KOPT-K1 (cell line): ENCODE results near the gene DEDD.

Experiments used
- H3K27ac ChIP-seq: fragments of 200-600 bp; sonication (generic); 2 replicates; pipeline ENCODE4 v1.5.1; 2016; ENCODE audit warnings: antibody characterized with exemption, mild to moderate bottlenecking, low read depth, low read length; ENCODE audit not compliant: poor library complexity, severe bottlenecking
- H3K36me3 ChIP-seq: fragments of 200-600 bp; sonication (generic); 2 replicates; pipeline ENCODE4 v1.5.1; 2017; ENCODE audit warnings: antibody characterized with exemption, mild to moderate bottlenecking, low read length, moderate library complexity; ENCODE audit not compliant: insufficient read depth
- H3K9me3 ChIP-seq: fragments of 200-600 bp; sonication (generic); 2 replicates; pipeline ENCODE4 v1.5.1; 2017; ENCODE audit warnings: antibody characterized with exemption, low read length, mild to moderate bottlenecking; ENCODE audit not compliant: insufficient read depth, poor library complexity, severe bottlenecking

DEDD gene

GRCh38 chr1:161168906-161169305 is 36.4 kb upstream of the DEDD start:
- H3K36me3 ChIP-seq = peaks cover 61% of the 10 kb centered on the region
- H3K27ac ChIP-seq = no peak overlapping the region
- no peaks in the 10 kb centered on the region for H3K9me3 ChIP-seq

- peaks cover 61% of the 10 kb centered on the region for H3K36me3 ChIP-seq
Observed at GRCh38 chr1:161166669-161167548, 34.4 kb upstream of the DEDD start.

GRCh38 chr1:161165742-161166668 is 33.5 kb upstream of the DEDD start, which contains the start of gene PPOX:
Gene PPOX (plus strand): TSS chr1:161166426. CDS start chr1:161166848, 422 bp downstream.
- H3K9me3 ChIP-seq = no peaks in the 10 kb centered on the region
- peak within 1 kb of the TSS; percentile 71 for H3K27ac ChIP-seq
- H3K36me3 ChIP-seq = peaks cover 61% of the 10 kb centered on the region

More at GRCh38 chr1:161166669-161167548, 34.4 kb upstream of the DEDD start:
- Histone ChIP-seq H3K9me3 (no peaks in the 10 kb centered on the region), H3K27ac (peak overlapping the region; percentile 71)

DNA sequence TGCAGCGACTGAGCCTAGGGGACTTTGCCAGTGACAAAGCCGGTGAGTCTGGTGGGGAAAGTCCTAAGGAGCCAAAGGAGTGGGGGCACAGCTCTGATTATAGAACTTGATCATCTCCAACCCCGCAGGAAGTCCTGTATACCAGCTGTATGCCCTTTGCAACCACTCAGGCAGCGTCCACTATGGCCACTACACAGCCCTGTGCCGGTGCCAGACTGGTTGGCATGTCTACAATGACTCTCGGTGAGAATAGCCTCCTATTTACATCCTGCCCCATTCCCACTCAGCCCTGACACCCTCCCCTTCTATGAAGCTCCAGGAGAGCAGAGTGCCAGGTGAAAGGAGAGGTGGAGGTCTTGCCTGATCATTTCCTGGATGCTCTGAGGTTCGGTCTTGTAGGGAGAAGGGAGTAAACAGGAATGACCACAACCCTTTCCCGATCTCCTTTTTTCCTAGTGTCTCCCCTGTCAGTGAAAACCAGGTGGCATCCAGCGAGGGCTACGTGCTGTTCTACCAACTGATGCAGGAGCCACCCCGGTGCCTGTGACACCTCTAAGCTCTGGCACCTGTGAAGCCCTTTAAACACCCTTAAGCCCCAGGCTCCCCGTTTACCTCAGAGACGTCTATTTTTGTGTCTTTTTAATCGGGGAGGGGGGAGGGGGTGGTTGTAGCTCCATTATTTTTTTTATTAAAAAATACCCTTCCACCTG is 32.6 kb upstream of the DEDD start:
- Histone ChIP-seq H3K9me3 (no peaks in the 10 kb centered on the region), H3K36me3 (peaks cover 57% of the 10 kb centered on the region), H3K27ac (no peak overlapping the region)

GRCh38 chr1:161163793-161164192 is 31.3 kb upstream of the DEDD start:
- Histone ChIP-seq H3K9me3 (no peaks in the 10 kb centered on the region), H3K27ac (no peak overlapping the region), H3K36me3 (peaks cover 47% of the 10 kb centered on the region)

GRCh38 chr1:161162806-161163205 is 30.3 kb upstream of the DEDD start:
- Histone ChIP-seq H3K36me3 (peaks cover 57% of the 10 kb centered on the region), H3K9me3 (no peaks in the 10 kb centered on the region), H3K27ac (no peak overlapping the region)

DNA sequence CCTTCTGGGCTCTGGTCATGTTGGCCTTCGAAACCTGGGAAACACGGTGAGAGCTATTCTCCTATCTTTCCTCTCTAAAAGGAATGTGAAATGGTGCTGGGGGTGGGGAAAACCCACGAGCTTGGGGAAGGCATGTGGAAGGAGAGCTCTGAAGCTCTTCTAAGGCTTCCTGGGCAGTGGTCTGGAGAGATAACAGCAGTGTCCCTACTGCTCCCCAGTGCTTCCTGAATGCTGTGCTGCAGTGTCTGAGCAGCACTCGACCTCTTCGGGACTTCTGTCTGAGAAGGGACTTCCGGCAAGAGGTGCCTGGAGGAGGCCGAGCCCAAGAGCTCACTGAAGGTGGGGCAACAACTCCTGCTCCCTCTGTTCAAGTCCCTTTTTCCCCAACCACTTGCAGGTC is 29.6 kb upstream of the DEDD start:
- Histone ChIP-seq H3K36me3 (peaks cover 64% of the 10 kb centered on the region), H3K27ac (no peak overlapping the region), H3K9me3 (no peaks in the 10 kb centered on the region)

DNA sequence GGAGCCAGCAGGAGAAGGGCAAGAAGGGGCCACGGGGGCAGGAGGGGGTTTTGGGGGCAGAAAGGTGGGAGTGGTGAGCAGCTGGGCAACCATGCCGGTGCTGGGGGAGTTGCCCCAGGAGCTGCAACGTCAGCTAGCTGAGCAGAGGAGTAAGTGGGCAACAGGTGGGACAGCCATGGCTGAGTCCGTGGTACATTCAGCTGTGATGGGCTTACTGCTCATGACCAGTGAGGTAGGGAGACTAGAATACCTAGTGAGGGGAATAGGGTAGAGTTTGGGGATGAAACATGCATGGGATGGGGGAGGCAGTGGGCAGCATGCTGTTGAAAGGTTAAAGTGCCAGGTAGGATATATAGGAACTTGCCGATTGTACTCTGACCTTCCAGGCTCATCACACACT is 29.2 kb upstream of the DEDD start:
- Histone ChIP-seq H3K27ac (no peak overlapping the region), H3K36me3 (peaks cover 68% of the 10 kb centered on the region)

GRCh38 chr1:161160671-161161145 is 28.2 kb upstream of the DEDD start:
- no peak overlapping the region for H3K27ac ChIP-seq

More for the DNA sequence above, 29.2 kb upstream of the DEDD start:
- H3K9me3 ChIP-seq = no peaks in the 10 kb centered on the region

GRCh38 chr1:161159913-161160243 is 27.4 kb upstream of the DEDD start:
- no peaks in the 10 kb centered on the region for H3K9me3 ChIP-seq
- H3K36me3 ChIP-seq = peaks cover 65% of the 10 kb centered on the region
- H3K27ac ChIP-seq = peak overlapping the region; percentile 83

More at GRCh38 chr1:161160671-161161145, 28.2 kb upstream of the DEDD start:
- H3K36me3 ChIP-seq = peaks cover 68% of the 10 kb centered on the region
- H3K9me3 ChIP-seq = no peaks in the 10 kb centered on the region

DNA sequence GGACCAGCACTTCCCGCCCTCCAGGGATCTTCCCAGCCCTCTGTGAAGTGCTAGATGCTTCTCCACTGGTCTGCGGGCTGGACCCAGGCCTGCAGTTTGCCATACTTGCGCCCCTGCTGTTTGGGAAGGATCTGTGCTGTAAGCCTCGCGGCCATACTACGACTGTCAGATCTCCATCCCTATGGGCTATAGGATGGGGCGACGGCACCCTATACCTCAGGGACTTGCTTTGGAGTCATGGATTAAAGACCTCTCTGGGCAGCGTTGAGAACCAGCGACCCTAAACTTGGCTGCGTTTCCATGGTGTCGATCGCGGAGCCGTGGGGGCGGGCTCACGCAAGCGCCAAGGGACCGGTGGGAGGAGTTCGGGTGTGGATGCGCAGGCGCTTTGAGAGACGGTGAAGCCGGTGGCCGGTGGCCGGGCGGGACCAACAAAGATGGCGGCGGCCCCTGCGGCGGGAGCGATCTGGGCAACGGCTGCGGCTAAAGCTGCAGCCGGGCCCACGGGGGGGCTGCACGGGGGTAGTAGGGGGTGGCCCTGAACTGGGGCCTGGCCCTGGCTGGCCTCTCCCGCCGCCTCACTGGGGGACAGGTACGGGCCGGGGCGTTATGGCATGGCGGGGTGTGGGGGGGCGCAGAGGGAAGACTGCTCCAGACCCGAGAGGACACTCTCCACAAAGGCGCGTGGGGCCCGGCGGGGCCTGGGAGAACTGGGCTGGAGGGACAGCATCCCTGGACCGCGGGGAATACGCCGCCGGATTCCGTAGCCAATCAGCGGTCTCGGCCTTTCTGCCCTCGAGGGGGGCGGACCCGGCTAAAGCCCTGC is 26.8 kb upstream of the DEDD start, which contains the start of gene USP21:
USP21 (plus strand) TSS at position 414 of the 826 bp plus-strand sequence. CDS start 1,141 bp downstream, outside the sequence.
- H3K9me3 ChIP-seq = no peaks in the 10 kb centered on the region
- H3K27ac ChIP-seq = peak within 1 kb of the TSS; percentile 83
- peaks cover 59% of the 10 kb centered on the region for H3K36me3 ChIP-seq

- Histone ChIP-seq H3K27ac (peak overlapping the region; percentile 83), H3K36me3 (peaks cover 51% of the 10 kb centered on the region)
Observed at GRCh38 chr1:161158316-161159010, 26.0 kb upstream of the DEDD start.

GRCh38 chr1:161157867-161158266 is 25.4 kb upstream of the DEDD start:
- Histone ChIP-seq H3K36me3 (peaks cover 45% of the 10 kb centered on the region), H3K27ac (no peak overlapping the region), H3K9me3 (no peaks in the 10 kb centered on the region)

More at GRCh38 chr1:161158316-161159010, 26.0 kb upstream of the DEDD start:
- no peaks in the 10 kb centered on the region for H3K9me3 ChIP-seq
